ENCODE data around the gene OAS1.

OAS1 gene

GRCh38 chr12:112906712-112907414 is at the start of gene OAS1:
TSS of gene OAS1 (plus strand) at chr12:112906962. CDS start at chr12:112907040, 78 bp downstream.
- intact Hi-C loops (cut with micrococcal nuclease) = loop anchor here (1.0 to 5.0 kb wide), 3 partner anchors 31 to 235 kb away; partner anchors contain the start of genes OAS2 and OAS3
- Mint-ChIP-seq H3K4me3 (peak within 1 kb of the TSS; percentile 83), H3K36me3 (ENCODE audit: low read depth) (peaks cover 38% of the 10 kb centered on the region), H3K4me1 (ENCODE audit: low read depth) (peaks cover 76% of the 10 kb centered on the region), H3K27ac (peak within 1 kb of the TSS; percentile 90), H3K9me3 (peaks cover 11% of the 10 kb centered on the region), H3K27me3 (no peaks in the 10 kb centered on the region)

- Mint-ChIP-seq H3K4me1 (ENCODE audit: low read depth) (peaks cover 7% of the 10 kb centered on the region), H3K27ac (no peak overlapping the region), H3K9me3 (no peaks in the 10 kb centered on the region), H3K36me3 (ENCODE audit: low read depth) (no peaks in the 10 kb centered on the region), H3K4me3 (no peak overlapping the region), H3K27me3 (peaks cover 34% of the 10 kb centered on the region)
- intact Hi-C loops (cut with micrococcal nuclease) = no loop called here
Measured at GRCh38 chr12:112859291-112859690, 47.5 kb upstream of the OAS1 start.

- H3K9me3 Mint-ChIP-seq = no peaks in the 10 kb centered on the region
- H3K4me1 Mint-ChIP-seq (ENCODE audit: low read depth) = peaks cover 15% of the 10 kb centered on the region
- intact Hi-C loops (cut with micrococcal nuclease) = no loop called here
- peaks cover 42% of the 10 kb centered on the region for H3K27me3 Mint-ChIP-seq
- no peaks in the 10 kb centered on the region for H3K36me3 Mint-ChIP-seq (ENCODE audit: low read depth)
- H3K4me3 Mint-ChIP-seq = no peak overlapping the region
- no peak overlapping the region for H3K27ac Mint-ChIP-seq
Measured at GRCh38 chr12:112860181-112860580, 46.6 kb upstream of the OAS1 start.

- no peaks in the 10 kb centered on the region for H3K9me3 Mint-ChIP-seq
- H3K36me3 Mint-ChIP-seq (ENCODE audit: low read depth) = no peaks in the 10 kb centered on the region
- H3K4me3 Mint-ChIP-seq = no peak overlapping the region
- no peak overlapping the region for H3K27ac Mint-ChIP-seq
- intact Hi-C loops (cut with micrococcal nuclease) = no loop called here
- peaks cover 15% of the 10 kb centered on the region for H3K4me1 Mint-ChIP-seq (ENCODE audit: low read depth)
- peaks cover 43% of the 10 kb centered on the region for H3K27me3 Mint-ChIP-seq
Measured at GRCh38 chr12:112861284-112861683, 45.5 kb upstream of the OAS1 start.

- H3K4me3 Mint-ChIP-seq = no peak overlapping the region
- peaks cover 15% of the 10 kb centered on the region for H3K4me1 Mint-ChIP-seq (ENCODE audit: low read depth)
- H3K9me3 Mint-ChIP-seq = no peaks in the 10 kb centered on the region
- H3K36me3 Mint-ChIP-seq (ENCODE audit: low read depth) = no peaks in the 10 kb centered on the region
- peaks cover 46% of the 10 kb centered on the region for H3K27me3 Mint-ChIP-seq
- intact Hi-C loops (cut with micrococcal nuclease) = no loop called here
- H3K27ac Mint-ChIP-seq = no peak overlapping the region
Measured at GRCh38 chr12:112862636-112863290, 44.0 kb upstream of the OAS1 start.

- no peak overlapping the region for H3K4me3 Mint-ChIP-seq
- H3K9me3 Mint-ChIP-seq = no peaks in the 10 kb centered on the region
- peaks cover 47% of the 10 kb centered on the region for H3K27me3 Mint-ChIP-seq
- H3K36me3 Mint-ChIP-seq (ENCODE audit: low read depth) = no peaks in the 10 kb centered on the region
- intact Hi-C loops (cut with micrococcal nuclease) = no loop called here
- H3K27ac Mint-ChIP-seq = no peak overlapping the region
- peaks cover 29% of the 10 kb centered on the region for H3K4me1 Mint-ChIP-seq (ENCODE audit: low read depth)
Measured at GRCh38 chr12:112868459-112869041, 38.2 kb upstream of the OAS1 start.

GRCh38 chr12:112869091-112869490 is 37.7 kb upstream of the OAS1 start:
- no peak overlapping the region for H3K27ac Mint-ChIP-seq
- peaks cover 24% of the 10 kb centered on the region for H3K4me1 Mint-ChIP-seq (ENCODE audit: low read depth)
- no peaks in the 10 kb centered on the region for H3K36me3 Mint-ChIP-seq (ENCODE audit: low read depth)
- H3K4me3 Mint-ChIP-seq = no peak overlapping the region
- intact Hi-C loops (cut with micrococcal nuclease) = no loop called here
- peaks cover 52% of the 10 kb centered on the region for H3K27me3 Mint-ChIP-seq
- no peaks in the 10 kb centered on the region for H3K9me3 Mint-ChIP-seq

GRCh38 chr12:112869778-112870177 is 37.0 kb upstream of the OAS1 start:
- H3K27me3 Mint-ChIP-seq = peaks cover 51% of the 10 kb centered on the region
- H3K4me1 Mint-ChIP-seq (ENCODE audit: low read depth) = peaks cover 17% of the 10 kb centered on the region
- H3K4me3 Mint-ChIP-seq = no peak overlapping the region
- H3K36me3 Mint-ChIP-seq (ENCODE audit: low read depth) = no peaks in the 10 kb centered on the region
- intact Hi-C loops (cut with micrococcal nuclease) = no loop called here
- H3K27ac Mint-ChIP-seq = no peak overlapping the region
- H3K9me3 Mint-ChIP-seq = no peaks in the 10 kb centered on the region

GRCh38 chr12:112870267-112870980 is 36.3 kb upstream of the OAS1 start:
- Mint-ChIP-seq H3K9me3 (no peaks in the 10 kb centered on the region), H3K4me1 (ENCODE audit: low read depth) (peaks cover 14% of the 10 kb centered on the region), H3K4me3 (no peak overlapping the region), H3K27me3 (peaks cover 51% of the 10 kb centered on the region), H3K27ac (no peak overlapping the region), H3K36me3 (ENCODE audit: low read depth) (no peaks in the 10 kb centered on the region)
- intact Hi-C loops (cut with micrococcal nuclease) = no loop called here

- Mint-ChIP-seq H3K27me3 (peaks cover 67% of the 10 kb centered on the region), H3K27ac (no peak overlapping the region)
Measured at GRCh38 chr12:112875608-112876007, 31.2 kb upstream of the OAS1 start.

GRCh38 chr12:112876506-112876905 is 30.3 kb upstream of the OAS1 start:
- H3K9me3 Mint-ChIP-seq = no peaks in the 10 kb centered on the region
- H3K4me1 Mint-ChIP-seq (ENCODE audit: low read depth) = no peaks in the 10 kb centered on the region
- H3K27me3 Mint-ChIP-seq = peaks cover 75% of the 10 kb centered on the region
- no peak overlapping the region for H3K27ac Mint-ChIP-seq
- H3K4me3 Mint-ChIP-seq = no peak overlapping the region
- intact Hi-C loops (cut with micrococcal nuclease) = no loop called here
- H3K36me3 Mint-ChIP-seq (ENCODE audit: low read depth) = no peaks in the 10 kb centered on the region

More at GRCh38 chr12:112875608-112876007, 31.2 kb upstream of the OAS1 start:
- H3K36me3 Mint-ChIP-seq (ENCODE audit: low read depth) = no peaks in the 10 kb centered on the region
- H3K4me1 Mint-ChIP-seq (ENCODE audit: low read depth) = peaks cover 7% of the 10 kb centered on the region
- no peaks in the 10 kb centered on the region for H3K9me3 Mint-ChIP-seq
- intact Hi-C loops (cut with micrococcal nuclease) = no loop called here
- H3K4me3 Mint-ChIP-seq = no peak overlapping the region

- H3K9me3 Mint-ChIP-seq = no peaks in the 10 kb centered on the region
- H3K36me3 Mint-ChIP-seq (ENCODE audit: low read depth) = no peaks in the 10 kb centered on the region
- H3K4me1 Mint-ChIP-seq (ENCODE audit: low read depth) = no peaks in the 10 kb centered on the region
- H3K27ac Mint-ChIP-seq = no peak overlapping the region
- peaks cover 80% of the 10 kb centered on the region for H3K27me3 Mint-ChIP-seq
- intact Hi-C loops (cut with micrococcal nuclease) = no loop called here
- no peak overlapping the region for H3K4me3 Mint-ChIP-seq
Measured at GRCh38 chr12:112877006-112877405, 29.8 kb upstream of the OAS1 start.

GRCh38 chr12:112878488-112878887 is 28.3 kb upstream of the OAS1 start:
- Mint-ChIP-seq H3K9me3 (no peaks in the 10 kb centered on the region), H3K36me3 (ENCODE audit: low read depth) (no peaks in the 10 kb centered on the region), H3K4me1 (ENCODE audit: low read depth) (no peaks in the 10 kb centered on the region), H3K27ac (no peak overlapping the region), H3K27me3 (peaks cover 84% of the 10 kb centered on the region), H3K4me3 (no peak overlapping the region)
- intact Hi-C loops (cut with micrococcal nuclease) = no loop called here

GRCh38 chr12:112879191-112879705 is 27.5 kb upstream of the OAS1 start:
- Mint-ChIP-seq H3K4me1 (ENCODE audit: low read depth) (no peaks in the 10 kb centered on the region), H3K9me3 (peaks cover 5% of the 10 kb centered on the region), H3K36me3 (ENCODE audit: low read depth) (no peaks in the 10 kb centered on the region), H3K4me3 (no peak overlapping the region), H3K27ac (no peak overlapping the region), H3K27me3 (peaks cover 81% of the 10 kb centered on the region)
- intact Hi-C loops (cut with micrococcal nuclease) = no loop called here

All from dendritic cell treated with granulocyte-macrophage colony-stimulating factor and Interleukin-4, amounts not matched to agents 40 ng/mL and 50 ng/mL, for 4 days (primary cell).